Stimulated activated effector memory CD8-positive, alpha-beta T cell treated with anti-CD3 and anti-CD28 coated beads, Interleukin-12 subunit alpha, Interleukin-12 subunit beta, amount 100 ng/mL, for 72 hours (primary cell): ENCODE results near the gene NFASC.

ENCODE experiments used
- ATAC-seq: fragments of 150-1000 bp; cut with Tn5 transposase; 2 replicates; pipeline ENCODE4 v1.10.0; 2021
- DNase-seq, 2 donors: peaks; one replicate each; pipeline ENCODE4 v3.0.0; 2021 to 2022; ENCODE audit warnings: low spot score in 2 of 2
- H3K27ac Mint-ChIP-seq: one replicate; pipeline ENCODE4 v1.8.0; 2022; ENCODE audit warnings: mild to moderate bottlenecking, mixed read lengths
- H3K36me3 Mint-ChIP-seq: one replicate; pipeline ENCODE4 v1.8.0; 2022; ENCODE audit warnings: mild to moderate bottlenecking, mixed read lengths
- H3K4me1 Mint-ChIP-seq: one replicate; pipeline ENCODE4 v1.8.0; 2022; ENCODE audit warnings: mixed read lengths
- H3K4me3 Mint-ChIP-seq: one replicate; pipeline ENCODE4 v1.8.0; 2022; ENCODE audit warnings: mild to moderate bottlenecking, mixed read lengths
- H3K9me3 Mint-ChIP-seq: one replicate; pipeline ENCODE4 v1.8.0; 2022; ENCODE audit warnings: mixed read lengths

NFASC gene

DNA sequence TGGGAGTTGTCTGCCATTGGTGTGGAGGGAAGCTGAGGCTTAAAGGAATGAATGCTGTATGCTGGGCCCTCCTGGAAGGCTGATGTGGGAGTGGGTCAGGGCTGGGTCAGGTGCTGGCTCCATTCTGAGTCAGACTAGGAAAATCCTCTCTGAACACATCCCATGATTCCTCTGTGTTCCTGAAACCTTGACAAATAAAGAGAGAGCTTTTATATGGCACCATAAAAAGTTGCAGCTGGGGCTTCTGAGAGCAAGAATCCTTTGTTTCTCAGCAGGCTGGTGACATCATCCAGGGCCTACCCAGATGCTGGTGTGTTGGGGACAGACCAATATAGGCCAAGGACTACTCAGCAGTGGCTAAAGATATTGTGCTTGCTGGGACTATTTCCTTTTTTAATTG, 27.8 kb upstream of the NFASC start:
- H3K4me1 Mint-ChIP-seq = no peaks in the 10 kb centered on the region
- DNase-seq = no peak
- H3K9me3 Mint-ChIP-seq = no peaks in the 10 kb centered on the region
- no peak overlapping the region for H3K27ac Mint-ChIP-seq
- H3K36me3 Mint-ChIP-seq = no peaks in the 10 kb centered on the region
- no peak overlapping the region for H3K4me3 Mint-ChIP-seq
- no peak for ATAC-seq

DNA sequence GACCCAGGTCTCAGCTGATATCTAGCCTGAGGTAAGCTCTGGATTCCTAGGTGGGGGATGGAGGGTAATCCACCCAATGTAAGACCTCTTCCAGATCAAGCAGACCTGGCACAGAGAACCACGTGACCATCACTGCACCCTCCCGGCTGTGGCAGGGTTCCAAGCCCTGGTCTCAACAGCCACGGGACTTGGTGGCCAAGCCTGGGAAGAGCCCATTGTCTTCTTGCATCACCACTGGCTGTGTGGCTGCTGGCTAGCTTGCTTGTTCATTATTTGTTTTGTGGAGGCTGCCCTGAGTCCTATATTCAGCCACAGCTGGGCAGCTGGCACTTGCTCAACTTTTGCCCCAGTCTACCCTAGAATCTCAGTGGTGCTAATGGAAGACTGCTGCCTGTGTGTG, 24.1 kb upstream of the NFASC start:
- Mint-ChIP-seq H3K4me1 (no peaks in the 10 kb centered on the region), H3K27ac (no peak overlapping the region), H3K4me3 (no peak overlapping the region), H3K9me3 (no peaks in the 10 kb centered on the region), H3K36me3 (no peaks in the 10 kb centered on the region)
- DNase-seq = no peak
- ATAC-seq = no peak

DNA sequence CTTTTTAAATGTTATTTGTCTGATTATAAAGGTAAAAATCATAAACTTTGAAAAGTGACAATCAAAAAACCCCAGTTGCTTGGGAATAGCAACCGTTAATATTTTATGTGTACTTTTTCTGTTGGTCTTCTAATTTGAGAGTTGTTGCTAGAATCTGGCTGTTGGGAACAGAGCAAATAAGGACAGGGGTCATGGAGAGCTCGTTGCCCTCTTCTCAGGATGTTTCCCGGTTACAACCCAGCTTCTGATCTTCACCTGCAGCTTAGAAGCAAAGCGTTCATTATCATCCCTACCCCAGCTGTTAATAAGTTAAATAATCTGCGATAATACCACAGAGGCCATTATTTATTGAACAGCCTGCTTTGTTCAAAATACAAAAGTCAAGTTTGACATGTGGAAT, 22.1 kb upstream of the NFASC start:
- Mint-ChIP-seq H3K4me3 (no peak overlapping the region), H3K36me3 (no peaks in the 10 kb centered on the region), H3K27ac (no peak overlapping the region), H3K9me3 (no peaks in the 10 kb centered on the region), H3K4me1 (no peaks in the 10 kb centered on the region)
- no peak for DNase-seq
- no peak for ATAC-seq

DNA sequence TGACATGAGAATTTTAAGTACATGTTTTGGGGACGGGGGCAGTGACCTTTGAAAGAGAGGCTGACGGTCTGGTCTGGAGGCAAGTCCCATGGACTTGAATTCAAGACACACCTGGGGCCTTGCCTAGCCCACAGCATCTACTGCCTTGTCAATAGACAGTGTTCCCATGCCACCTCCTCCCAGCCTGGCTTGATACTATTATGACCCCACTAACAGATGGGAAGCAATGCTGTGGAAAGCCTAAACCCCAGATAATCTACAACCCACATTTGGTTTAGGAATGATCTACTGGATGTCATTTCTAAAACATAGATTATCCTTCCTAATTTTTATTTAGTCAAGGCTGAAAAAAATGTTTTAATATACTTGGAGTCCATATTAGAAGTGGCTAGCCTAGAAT, 17.8 kb upstream of the NFASC start:
- Mint-ChIP-seq H3K9me3 (no peaks in the 10 kb centered on the region), H3K4me1 (no peaks in the 10 kb centered on the region), H3K36me3 (no peaks in the 10 kb centered on the region), H3K27ac (no peak overlapping the region), H3K4me3 (no peak overlapping the region)
- DNase-seq = no peak
- ATAC-seq = no peak

DNA sequence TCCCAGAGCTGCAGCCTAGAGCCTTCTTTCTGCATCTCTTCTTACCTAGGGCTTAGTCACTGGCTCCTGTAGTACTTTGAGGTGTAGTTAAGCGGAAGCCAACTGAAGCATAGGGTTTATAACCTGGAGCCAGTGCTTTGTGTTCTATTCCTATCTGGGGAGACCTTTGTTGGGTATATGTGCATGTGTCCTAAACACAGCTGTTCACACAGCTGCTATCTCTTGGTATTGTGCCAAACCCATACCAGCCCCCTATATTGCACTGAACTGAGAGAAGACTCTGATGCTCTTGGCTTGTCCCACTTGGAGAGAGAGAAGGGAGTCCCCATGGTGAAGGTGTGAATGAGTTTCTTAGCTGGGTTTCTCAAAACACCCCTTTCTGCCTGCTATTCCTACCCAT, 17.2 kb upstream of the NFASC start:
- no peak for ATAC-seq
- Mint-ChIP-seq H3K4me3 (no peak overlapping the region), H3K36me3 (no peaks in the 10 kb centered on the region), H3K9me3 (no peaks in the 10 kb centered on the region), H3K27ac (no peak overlapping the region), H3K4me1 (no peaks in the 10 kb centered on the region)
- DNase-seq = no peak

DNA sequence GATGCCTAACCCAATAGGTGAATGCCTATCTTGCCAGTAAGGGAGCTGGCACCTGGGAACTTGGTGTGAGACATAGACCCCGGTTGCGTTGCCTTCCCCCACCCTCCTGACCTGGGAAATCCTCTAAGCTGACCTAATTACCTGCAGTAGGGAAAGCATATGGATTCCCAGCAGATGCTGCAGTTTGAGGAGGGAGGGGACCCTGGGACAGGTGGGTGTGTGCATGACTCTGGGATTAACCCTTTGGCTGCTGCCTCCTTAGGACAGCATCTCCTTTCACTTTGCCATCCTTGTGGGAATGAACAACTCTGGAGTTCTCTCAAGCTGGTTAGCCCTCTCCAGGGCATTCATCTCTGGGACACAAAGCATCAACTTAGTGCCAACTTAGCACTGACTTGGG, 16.4 kb upstream of the NFASC start:
- no peak overlapping the region for H3K27ac Mint-ChIP-seq
- no peak overlapping the region for H3K4me3 Mint-ChIP-seq
- DNase-seq = no peak
- H3K36me3 Mint-ChIP-seq = no peaks in the 10 kb centered on the region
- H3K4me1 Mint-ChIP-seq = no peaks in the 10 kb centered on the region
- no peaks in the 10 kb centered on the region for H3K9me3 Mint-ChIP-seq
- ATAC-seq = no peak

DNA sequence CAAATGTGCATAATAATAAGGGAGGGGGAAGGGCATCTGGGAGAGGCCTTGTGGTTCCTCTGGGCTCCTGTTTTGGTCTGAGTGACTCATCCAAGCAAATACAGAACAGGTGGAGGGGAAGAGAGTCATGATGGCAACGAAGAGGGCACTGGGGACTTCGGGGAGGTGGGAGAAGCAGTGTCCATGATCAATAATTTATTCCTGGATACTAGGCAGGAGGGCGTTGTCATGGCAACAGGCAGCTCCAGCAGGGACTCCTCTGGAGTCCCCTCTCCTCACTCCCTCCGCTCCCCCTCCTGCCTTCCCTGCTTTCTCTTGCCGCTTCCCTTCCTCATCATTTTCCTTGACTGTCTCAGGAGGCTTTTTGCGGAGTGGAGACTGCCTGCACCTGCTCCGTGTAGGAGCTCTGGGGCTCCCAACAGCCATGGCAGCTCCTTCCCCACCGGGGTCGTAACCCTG, 12.3 kb upstream of the NFASC start:
- ATAC-seq = no peak
- H3K4me3 Mint-ChIP-seq = no peak overlapping the region
- no peak for DNase-seq
- H3K4me1 Mint-ChIP-seq = no peaks in the 10 kb centered on the region
- no peaks in the 10 kb centered on the region for H3K9me3 Mint-ChIP-seq
- H3K36me3 Mint-ChIP-seq = no peaks in the 10 kb centered on the region
- no peak overlapping the region for H3K27ac Mint-ChIP-seq

DNA sequence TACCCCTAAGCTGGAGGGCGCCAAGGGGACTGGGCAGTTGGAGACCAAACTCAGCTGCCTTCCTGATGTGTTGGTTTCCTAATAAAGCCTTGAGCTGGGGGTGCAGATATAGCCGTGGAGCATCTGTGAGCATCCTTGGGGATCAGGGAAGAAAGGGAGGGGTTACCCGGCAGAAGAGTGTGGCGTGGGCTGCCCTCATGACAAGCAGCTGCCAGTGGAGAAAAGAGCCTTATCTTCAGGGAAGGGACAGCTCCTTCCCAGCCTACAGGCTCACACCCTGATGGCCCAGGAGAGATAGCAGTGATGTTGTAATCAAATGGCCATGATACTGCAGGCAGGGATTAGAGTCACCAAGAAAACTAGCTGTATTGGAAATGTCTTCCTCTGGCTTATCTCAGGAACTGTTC, 10.8 kb upstream of the NFASC start:
- no peaks in the 10 kb centered on the region for H3K9me3 Mint-ChIP-seq
- H3K4me3 Mint-ChIP-seq = no peak overlapping the region
- no peaks in the 10 kb centered on the region for H3K4me1 Mint-ChIP-seq
- no peak for DNase-seq
- no peaks in the 10 kb centered on the region for H3K36me3 Mint-ChIP-seq
- H3K27ac Mint-ChIP-seq = no peak overlapping the region
- no peak for ATAC-seq

DNA sequence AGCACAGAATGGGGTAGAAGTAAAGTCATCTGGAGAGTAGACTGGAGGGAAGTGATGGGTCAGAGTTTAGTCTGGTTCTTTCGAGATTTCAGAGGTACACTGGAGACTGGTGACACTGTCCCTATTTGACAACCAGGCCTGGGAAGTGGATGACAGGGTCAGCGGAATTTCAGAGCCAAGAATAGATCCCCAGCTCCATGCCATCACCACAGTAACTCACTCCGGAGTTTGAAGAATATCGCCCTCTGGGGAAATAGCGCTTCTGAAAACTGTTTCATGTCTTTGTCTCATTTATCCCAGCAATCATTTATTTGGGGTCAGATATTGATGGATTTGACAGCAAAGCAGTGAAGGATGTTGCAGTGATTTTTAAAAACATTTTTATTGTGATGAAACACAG, 7.6 kb upstream of the NFASC start:
- no peaks in the 10 kb centered on the region for H3K36me3 Mint-ChIP-seq
- H3K4me3 Mint-ChIP-seq = no peak overlapping the region
- H3K4me1 Mint-ChIP-seq = no peaks in the 10 kb centered on the region
- no peak for ATAC-seq
- DNase-seq = no peak
- H3K27ac Mint-ChIP-seq = no peak overlapping the region
- H3K9me3 Mint-ChIP-seq = no peaks in the 10 kb centered on the region

DNA sequence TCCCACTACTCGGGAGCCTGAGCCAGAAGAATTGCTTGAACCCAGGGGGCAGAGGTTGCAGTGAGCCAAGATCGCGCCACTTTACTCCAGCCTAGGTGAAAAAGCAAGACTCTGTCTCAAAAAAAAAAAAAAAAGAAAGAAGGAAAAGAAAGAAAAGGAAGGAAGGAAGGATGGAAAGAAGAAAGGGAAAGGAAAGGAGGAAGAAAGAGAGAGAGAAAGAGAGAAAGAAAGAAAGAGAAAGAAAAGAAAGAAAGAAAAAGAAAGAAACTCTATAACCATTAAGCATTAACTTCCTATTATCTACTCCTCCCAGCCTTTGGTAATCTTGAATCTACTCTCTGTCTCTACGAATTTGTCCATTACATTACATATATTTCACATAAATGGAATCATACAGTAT, 6.9 kb upstream of the NFASC start:
- no peak for DNase-seq
- no peaks in the 10 kb centered on the region for H3K9me3 Mint-ChIP-seq
- no peak overlapping the region for H3K27ac Mint-ChIP-seq
- no peaks in the 10 kb centered on the region for H3K36me3 Mint-ChIP-seq
- H3K4me3 Mint-ChIP-seq = no peak overlapping the region
- no peak for ATAC-seq
- H3K4me1 Mint-ChIP-seq = no peaks in the 10 kb centered on the region

DNA sequence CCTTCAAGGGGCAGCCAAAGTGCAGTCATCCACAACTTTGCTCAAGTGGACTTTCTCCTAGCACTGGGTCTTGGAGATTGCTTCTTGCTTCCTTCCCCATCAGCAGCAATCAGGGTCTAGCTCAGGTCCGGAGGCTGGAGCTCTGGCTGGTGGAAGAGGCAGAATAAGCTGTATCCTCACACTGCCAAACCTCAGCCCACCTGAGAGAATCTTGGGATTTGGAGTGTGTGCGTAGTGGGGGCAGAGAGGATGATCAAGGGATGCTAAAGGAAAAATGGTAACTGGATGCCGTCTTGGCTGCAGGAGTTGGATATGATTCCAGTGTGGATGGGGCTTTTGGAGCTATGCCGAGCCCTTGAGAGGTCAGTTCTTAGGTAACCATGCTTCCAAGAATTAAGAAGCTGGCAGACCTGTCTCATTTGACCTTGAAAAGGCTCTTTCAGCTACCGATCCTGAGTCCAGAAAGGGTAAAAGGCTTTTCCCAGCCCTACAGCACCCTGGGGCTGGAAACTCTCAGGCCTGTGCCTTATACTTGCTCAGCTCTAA, 4.5 kb upstream of the NFASC start:
- ATAC-seq = no peak
- Mint-ChIP-seq H3K27ac (no peak overlapping the region), H3K4me3 (no peak overlapping the region)

DNA sequence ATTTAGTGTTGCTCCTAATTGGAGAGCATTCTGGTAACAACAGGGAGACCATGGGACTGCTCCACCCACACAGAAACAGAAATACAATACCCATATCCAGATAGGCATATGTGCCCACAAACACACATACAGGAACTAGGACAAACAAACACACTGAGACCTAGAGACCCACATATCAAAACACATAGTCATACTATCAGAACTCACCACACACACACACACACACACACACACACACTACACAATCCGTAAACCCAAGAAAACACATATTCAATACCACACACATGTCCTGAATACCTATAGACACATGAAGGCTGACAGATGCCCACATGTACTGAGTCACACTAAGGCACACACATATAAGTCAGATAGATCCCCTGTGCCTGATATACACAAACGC, 3.5 kb upstream of the NFASC start:
- ATAC-seq = peak; percentile 22
- Mint-ChIP-seq H3K27ac (no peak overlapping the region), H3K9me3 (no peaks in the 10 kb centered on the region), H3K4me3 (no peak overlapping the region), H3K4me1 (no peaks in the 10 kb centered on the region), H3K36me3 (no peaks in the 10 kb centered on the region)
- DNase-seq = no peak

More for the DNA sequence above, 4.5 kb upstream of the NFASC start:
- H3K4me1 Mint-ChIP-seq = no peaks in the 10 kb centered on the region
- no peaks in the 10 kb centered on the region for H3K9me3 Mint-ChIP-seq
- H3K36me3 Mint-ChIP-seq = no peaks in the 10 kb centered on the region
- DNase-seq = no peak

DNA sequence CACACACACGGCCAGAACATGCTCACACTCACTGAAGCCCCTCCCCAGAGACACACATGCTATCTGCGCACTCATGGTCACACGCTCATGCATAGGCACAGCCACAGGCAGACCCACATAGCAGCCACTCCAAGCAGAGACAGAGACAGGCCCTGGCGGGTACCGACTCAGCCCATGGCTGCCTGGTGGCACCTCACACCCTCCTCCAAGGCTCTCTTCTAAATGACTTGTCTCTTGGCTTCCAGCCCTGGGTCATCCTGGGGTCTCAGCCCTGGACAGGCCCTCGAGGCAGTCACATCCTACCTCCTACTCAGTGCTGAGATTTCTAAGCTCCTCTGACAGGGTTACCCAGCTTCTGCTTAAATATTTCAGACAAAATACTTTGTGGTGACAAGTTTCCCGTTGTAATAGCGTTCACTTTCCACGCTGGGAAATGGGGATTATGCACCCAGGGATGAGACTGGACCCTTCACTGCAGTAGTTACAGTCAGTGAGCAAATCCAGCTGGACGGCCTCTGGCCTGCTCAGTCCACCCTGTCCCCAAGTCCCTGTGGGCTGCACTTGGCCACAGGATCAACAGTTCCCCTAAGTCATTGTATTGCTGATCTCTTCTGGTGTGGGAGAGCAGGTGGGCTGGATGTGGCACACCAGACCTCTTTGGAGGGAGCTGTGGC, 2.9 kb upstream of the NFASC start:
- Mint-ChIP-seq H3K4me3 (no peak overlapping the region), H3K9me3 (no peaks in the 10 kb centered on the region)

DNA sequence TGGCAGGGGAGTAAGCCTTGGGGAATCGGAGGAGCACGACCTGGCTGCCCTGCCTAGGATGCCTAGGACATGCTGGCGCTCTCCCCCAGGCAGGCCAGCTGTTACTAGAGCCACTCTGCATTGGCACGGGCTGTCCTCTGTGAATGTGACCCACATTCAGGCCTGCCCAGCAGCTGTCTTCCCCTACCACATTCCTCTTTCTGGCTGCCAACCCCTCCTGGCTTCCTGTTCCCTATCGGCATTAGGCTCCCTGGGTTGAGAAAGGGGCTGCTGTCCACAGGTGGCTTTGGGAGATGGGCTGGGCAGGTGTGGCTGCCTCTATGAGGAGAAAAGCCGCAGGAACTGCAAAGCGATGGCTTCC, 2.3 kb upstream of the NFASC start:
- ATAC-seq (no peak), DNase-seq (no peak)
- Mint-ChIP-seq H3K27ac (no peak overlapping the region), H3K4me3 (no peak overlapping the region), H3K4me1 (no peaks in the 10 kb centered on the region), H3K36me3 (no peaks in the 10 kb centered on the region), H3K9me3 (no peaks in the 10 kb centered on the region)

More for the DNA sequence above, 2.9 kb upstream of the NFASC start:
- ATAC-seq (peak; percentile 31), DNase-seq (no peak)
- Mint-ChIP-seq H3K27ac (no peak overlapping the region), H3K36me3 (no peaks in the 10 kb centered on the region), H3K4me1 (no peaks in the 10 kb centered on the region)

DNA sequence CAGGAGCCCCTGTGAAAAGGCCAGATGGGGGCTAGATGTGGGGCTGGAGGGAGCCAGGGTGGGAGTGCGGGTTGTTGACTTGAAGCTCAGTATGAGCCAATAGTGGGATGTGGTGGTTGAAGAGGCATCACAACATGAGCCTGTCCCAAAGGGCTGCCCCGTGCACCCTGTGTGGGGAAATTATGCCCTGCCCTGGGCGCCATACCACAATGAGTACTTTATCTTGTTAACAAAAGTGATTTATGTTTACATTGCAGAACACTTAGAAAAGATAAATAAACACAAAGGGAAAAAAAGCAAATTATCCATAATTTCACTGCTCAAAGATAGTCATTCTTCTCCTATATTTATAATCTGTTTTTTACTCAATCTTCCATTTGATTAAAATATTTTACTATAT, 1.6 kb upstream of the NFASC start:
- Mint-ChIP-seq H3K9me3 (no peaks in the 10 kb centered on the region), H3K36me3 (no peaks in the 10 kb centered on the region)
- no peak for ATAC-seq

DNA sequence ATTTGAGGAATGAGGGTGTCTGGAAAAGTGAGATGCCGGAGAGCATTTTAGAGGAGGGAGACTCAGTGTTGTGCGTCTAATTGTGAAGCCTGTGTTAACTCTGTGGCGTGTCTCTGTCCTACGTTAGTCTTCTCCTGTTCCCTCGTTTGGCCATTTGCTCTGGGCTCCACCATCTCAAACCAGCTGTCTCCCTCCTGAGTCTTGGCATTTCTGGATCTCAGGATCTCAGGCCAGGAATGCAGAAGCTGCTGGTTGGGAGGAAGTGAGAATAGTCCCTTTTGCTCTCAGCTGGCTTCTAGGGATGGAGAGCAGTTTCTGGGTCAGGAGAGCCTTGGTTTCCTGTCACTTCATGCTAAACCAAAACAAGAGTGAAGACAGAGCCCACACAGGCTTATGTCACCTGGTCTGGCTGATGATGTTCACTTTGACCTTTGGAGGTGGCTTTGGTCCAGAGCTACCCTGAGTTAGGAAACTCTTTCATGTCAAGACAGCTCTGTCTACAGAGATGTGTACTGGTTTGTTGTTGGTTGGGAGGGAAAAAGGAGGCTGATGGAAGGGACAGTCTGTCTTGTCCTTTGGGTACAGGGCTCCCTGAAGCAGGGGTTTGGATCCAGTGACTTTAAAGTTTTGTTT, 859 bp downstream of the NFASC start:
- H3K9me3 Mint-ChIP-seq = no peaks in the 10 kb centered on the region
- no peak for ATAC-seq
- no peak overlapping the region for H3K27ac Mint-ChIP-seq
- H3K4me1 Mint-ChIP-seq = no peaks in the 10 kb centered on the region
- H3K36me3 Mint-ChIP-seq = no peaks in the 10 kb centered on the region
- no peak overlapping the region for H3K4me3 Mint-ChIP-seq
- DNase-seq = no peak

More for the DNA sequence above, 1.6 kb upstream of the NFASC start:
- Mint-ChIP-seq H3K27ac (no peak overlapping the region), H3K4me1 (no peaks in the 10 kb centered on the region), H3K4me3 (no peak overlapping the region)
- DNase-seq = no peak
